Endothelial cell of umbilical vein (primary cell): ENCODE data around the gene SNCB. TPM values are rescaled to one million over a fixed set of nuclear protein-coding genes. Genes with fewer than 3 reads are reported as not detected.

Experiments
- BruUV-seq: library from RNA; stranded (reverse); fragments of 400-500 nt; replicated peaks from 2 replicates; lab custom pipeline; 2021; lab: Mats Ljungman, UMichigan
- CTCF ChIA-PET: fragments of 300-600, 350-600 bp; sonication (Branson Sonifier 250); formaldehyde crosslinking; loops from one replicate; lab custom pipeline; 2021; ENCODE audit warnings: antibody characterized with exemption, inconsistent platforms; lab: Charles Lee
- POLR2A ChIA-PET: fragments of 300-600, 350-600 bp; sonication (Branson Sonifier 250); formaldehyde crosslinking; loops from one replicate; lab custom pipeline; 2021; ENCODE audit warnings: antibody characterized with exemption, inconsistent platforms; lab: Charles Lee
- DNase-seq: peaks from one replicate; pipeline ENCODE4 v3.0.0-alpha.2; 2011; ENCODE audit warnings: low read depth, low spot score
- FAIRE-seq: peaks from 2 replicates; lab custom pipeline; 2011; peaks lifted over from hg19 to GRCh38; lab: Jason Lieb, UNC
- H2AFZ ChIP-seq: 2 replicates; pipeline ENCODE4 v1.6.0; 2012; ENCODE audit warnings: low read depth, low read length, control low read depth, inconsistent platforms
- H3K27ac ChIP-seq: 2 replicates; pipeline ENCODE4 v1.5.1; 2011; ENCODE audit warnings: low read depth, mild to moderate bottlenecking, control low read depth, low read length, moderate library complexity; ENCODE audit not compliant: insufficient read depth
- H3K27me3 ChIP-seq, 2 experiments: 2 replicates each; pipeline versions ENCODE4 v1.6.0 to v1.6.1; 2011; ENCODE audit warnings: low read length in 2 of 2, mixed read lengths in 1 of 2; ENCODE audit not compliant: control insufficient read depth in 2 of 2, insufficient read depth in 2 of 2
- H3K36me3 ChIP-seq, 2 experiments: 2 replicates in 1 of 2; 3 replicates in 1 of 2; pipeline ENCODE4 v1.5.1; 2011; ENCODE audit warnings: low read length in 2 of 2, mild to moderate bottlenecking in 1 of 2, moderate library complexity in 1 of 2; ENCODE audit not compliant: control insufficient read depth in 2 of 2, insufficient read depth in 2 of 2; ENCODE audit errors: extremely low read depth in 1 of 2
- H3K4me1 ChIP-seq: 3 replicates; pipeline ENCODE4 v1.5.1; 2011; ENCODE audit warnings: mild to moderate bottlenecking, low read length; ENCODE audit not compliant: control insufficient read depth, insufficient read depth; ENCODE audit errors: extremely low read depth
- H3K4me2 ChIP-seq: 2 replicates; pipeline ENCODE4 v1.6.1; 2011; ENCODE audit warnings: low read length, control low read depth, mixed read lengths; ENCODE audit not compliant: insufficient read depth
- H3K4me3 ChIP-seq, 3 experiments: fragments of 200-600 bp in 1 of 3; sonication (generic), shearing (Covaris generic) in 1 of 3; replicated peaks in 1 of 3; 2 replicates each; pipeline ENCODE4 v1.5.1; 2011 to 2016; ENCODE audit warnings: control low read depth in 3 of 3, low read length in 3 of 3, mild to moderate bottlenecking in 2 of 3, inconsistent platforms in 1 of 3, low read depth in 1 of 3, moderate library complexity in 1 of 3; ENCODE audit not compliant: insufficient read depth in 1 of 3
- H3K79me2 ChIP-seq: 2 replicates; pipeline ENCODE4 v1.6.0; 2012; ENCODE audit warnings: low read length, inconsistent platforms; ENCODE audit not compliant: control insufficient read depth, insufficient read depth
- H3K9ac ChIP-seq: replicated peaks from 2 replicates; pipeline ENCODE3; 2011; ENCODE audit warnings: low read length, control low read depth; ENCODE audit not compliant: insufficient read depth; ENCODE audit errors: extremely low read depth
- H3K9me1 ChIP-seq: replicated peaks from 3 replicates; pipeline ENCODE4 v1.6.0; 2011; ENCODE audit warnings: mild to moderate bottlenecking, low read length; ENCODE audit not compliant: control insufficient read depth, insufficient read depth; ENCODE audit errors: extremely low read depth
- H3K9me3 ChIP-seq: replicated peaks from 2 replicates; pipeline ENCODE4 v1.5.1; 2012; ENCODE audit warnings: low read length, inconsistent platforms; ENCODE audit not compliant: control insufficient read depth, insufficient read depth
- H4K20me1 ChIP-seq: replicated peaks from 2 replicates; pipeline ENCODE3; 2011; ENCODE audit warnings: mild to moderate bottlenecking, low read length; ENCODE audit not compliant: control insufficient read depth, insufficient read depth; ENCODE audit errors: extremely low read depth
- CTCF ChIP-seq, 2 donors: IDR thresholded peaks; 1 replicate in 1 of 2; 2 replicates in 1 of 2; pipeline ENCODE4 v1.5.1; 2011; ENCODE audit warnings: low read length in 2 of 2, mild to moderate bottlenecking in 2 of 2, moderate library complexity in 2 of 2, control low read depth in 1 of 2, inconsistent platforms in 1 of 2, low read depth in 1 of 2; ENCODE audit not compliant: insufficient read depth in 1 of 2; ENCODE audit errors: extremely low read depth in 1 of 2
- EZH2 ChIP-seq: IDR thresholded peaks from 2 replicates; pipeline ENCODE4 v1.6.1; 2012; ENCODE audit warnings: borderline replicate concordance, low read depth, mild to moderate bottlenecking, moderate library complexity, low read length, inconsistent platforms; ENCODE audit not compliant: severe bottlenecking
- FOS ChIP-seq: IDR thresholded peaks from 2 replicates; pipeline ENCODE4 v1.6.1; 2011; ENCODE audit warnings: mild to moderate bottlenecking, low read length, moderate library complexity, borderline replicate concordance; ENCODE audit not compliant: insufficient read depth
- GATA2 ChIP-seq: IDR thresholded peaks from 2 replicates; pipeline ENCODE4 v1.7.0; 2011; ENCODE audit warnings: low read depth, mild to moderate bottlenecking, moderate library complexity, mixed read lengths, low read length; ENCODE audit not compliant: insufficient read length, insufficient read depth
- JUN ChIP-seq: IDR thresholded peaks from 2 replicates; pipeline ENCODE4 v1.6.1; 2011; ENCODE audit warnings: borderline replicate concordance, low read depth; ENCODE audit not compliant: insufficient read length, insufficient read depth
- MYC ChIP-seq: IDR thresholded peaks from one replicate; pipeline ENCODE4 v1.6.1; 2011; ENCODE audit warnings: mild to moderate bottlenecking, low read depth, low read length
- POLR2A ChIP-seq: IDR thresholded peaks from 2 replicates; pipeline ENCODE4 v1.6.1; 2012; ENCODE audit warnings: low read depth, mild to moderate bottlenecking, control low read depth, low read length
- POLR2AphosphoS5 ChIP-seq: IDR thresholded peaks from 2 replicates; pipeline ENCODE4 v1.6.1; 2012; ENCODE audit warnings: low read depth, mild to moderate bottlenecking, control low read depth, low read length, moderate library complexity; ENCODE audit not compliant: insufficient read depth
- dilution Hi-C: fragments of 300-500 bp; cut with MboI; formaldehyde crosslinking; loops from one replicate; pipeline ENCODE4 v1.15.0; 2019; ENCODE audit warnings: low sequenced_read_pairs; ENCODE audit not compliant: extremely low pct_ligation_motif_present
- intact Hi-C: fragments of 100-400 bp; cut with micrococcal nuclease; formaldehyde crosslinking; loops from one replicate; pipeline ENCODE4 v1.10.0; 2022
- polyA plus RNA-seq, 4 experiments: library from polyadenylated mRNA; depleted of rRNA in 3 of 4; stranded (reverse) in 3 of 4; unstranded in 1 of 4; fragments of >200 nt; gene quantifications; 2 replicates each; pipeline versions ENCODE4 v1.2.1 to v1.2.3, GENCODE V29; 2011 to 2012; ENCODE audit warnings: missing spikeins in 1 of 4
- total RNA-seq: library from RNA; stranded (reverse); gene quantifications from 2 replicates; pipeline ENCODE4 v1.2.3, GENCODE V29; 2021
- TF ChIP-seq, protein P1 (sequence below): IDR thresholded peaks from 2 replicates; pipeline ENCODE4 v1.6.1; 2011; ENCODE audit not compliant: insufficient read depth, insufficient read length

The SNCB gene
- total and polyA plus RNA-seq, 2 donors (not counting 3 experiments of a cell fraction or from before 2014, with no cell fraction given) = 0.08 TPM; not detected in 1

GRCh38 chr5:176644294-176644693 lies 14.0 kb upstream of the SNCB start:
- ChIA-PET POLR2A (no interaction called here), CTCF (interaction anchor here (0.7 to 1.6 kb wide), 2 partner anchors 16 to 47 kb away, joined by 3 read pairs; no protein-coding TSS in a partner anchor)
- Histone ChIP-seq H3K27me3 (no peaks in the 10 kb centered on the region), H3K4me3 (no peak overlapping the region), H3K4me2 (no peak overlapping the region), H3K9me3 (no peaks in the 10 kb centered on the region), H2AFZ (no peak overlapping the region), H3K9me1 (no peaks in the 10 kb centered on the region), H3K9ac (no peak overlapping the region), H4K20me1 (no peaks in the 10 kb centered on the region), H3K27ac (no peak overlapping the region), H3K4me1 (peaks cover 12% of the 10 kb centered on the region), H3K36me3 (no peaks in the 10 kb centered on the region), H3K79me2 (peaks cover 9% of the 10 kb centered on the region)
- FAIRE-seq (no peak), DNase-seq (no peak)
- TF ChIP-seq GATA2 (no peak), CTCF (IDR thresholded peaks at IDR 0.05; ENCODE audit: extremely low read depth in 1 of 2, insufficient read depth in 1 of 2, low read depth in 1 of 2, low read length in 2 of 2) (no peak), MYC (no peak), POLR2AphosphoS5 (no peak), JUN (no peak), FOS (no peak), POLR2A (no peak), EZH2 (no peak)
- TF ChIP-seq, protein P1, sequence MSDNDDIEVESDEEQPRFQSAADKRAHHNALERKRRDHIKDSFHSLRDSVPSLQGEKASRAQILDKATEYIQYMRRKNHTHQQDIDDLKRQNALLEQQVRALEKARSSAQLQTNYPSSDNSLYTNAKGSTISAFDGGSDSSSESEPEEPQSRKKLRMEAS = no peak
- intact Hi-C loops (no loop called here), dilution Hi-C loops (no loop called here)
- no TSS peak for BruUV-seq
